GM12873 (cell line): ENCODE data around the gene ASH1L.

Source experiments
- CTCF ChIP-seq: IDR thresholded peaks from 2 replicates; pipeline ENCODE4 v1.5.1; 2012; ENCODE audit warnings: low read depth, mild to moderate bottlenecking, moderate library complexity, low read length, control low read depth; ENCODE audit not compliant: insufficient read depth; ENCODE audit errors: missing control alignments

The ASH1L gene

GRCh38 chr1:155294520-155295182 lies 268.0 kb downstream of the ASH1L start:
- no peak for TF ChIP-seq CTCF

- TF ChIP-seq CTCF, result no peak
Measured at GRCh38 chr1:155293086-155293749, 269.4 kb downstream of the ASH1L start.

- no peak for TF ChIP-seq CTCF
Measured at GRCh38 chr1:155287987-155288543, 274.5 kb downstream of the ASH1L start.

- no peak for TF ChIP-seq CTCF
Measured at GRCh38 chr1:155286544-155286943, 276.1 kb downstream of the ASH1L start.

DNA sequence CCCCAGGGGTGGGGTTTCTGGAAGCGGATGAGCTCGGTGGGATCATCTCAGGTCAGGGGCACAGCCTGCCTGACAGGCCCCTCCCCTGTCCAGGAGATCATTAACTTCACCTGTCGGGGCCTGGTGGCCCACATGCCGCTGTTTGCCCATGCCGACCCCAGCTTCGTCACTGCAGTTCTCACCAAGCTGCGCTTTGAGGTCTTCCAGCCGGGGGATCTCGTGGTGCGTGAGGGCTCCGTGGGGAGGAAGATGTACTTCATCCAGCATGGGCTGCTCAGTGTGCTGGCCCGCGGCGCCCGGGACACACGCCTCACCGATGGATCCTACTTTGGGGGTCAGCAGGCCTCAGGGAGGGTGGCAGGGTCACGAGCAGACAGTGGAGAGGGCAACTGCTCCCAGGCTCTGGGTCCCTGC lies 277.0 kb downstream of the ASH1L start:
- no peak for TF ChIP-seq CTCF
